H1 (cell line): ENCODE measurements around the gene CHMP4B. TPM values are rescaled to one million over a fixed set of nuclear protein-coding genes. Genes with fewer than 3 reads are reported as not detected.

Experiments
- CHD1 ChIP-seq: IDR thresholded peaks from 2 replicates; pipeline ENCODE4 v1.6.1; 2012; ENCODE audit warnings: low read depth, low read length, improper control_type of control experiment
- CTCF ChIP-seq, 3 experiments: IDR thresholded peaks; 1 replicate in 2 of 3; 2 replicates in 1 of 3; pipeline versions ENCODE4 v1.5.1 to v1.6.1; 2011; ENCODE audit warnings: low read length in 3 of 3, mild to moderate bottlenecking in 3 of 3, inconsistent platforms in 2 of 3, low read depth in 1 of 3, moderate library complexity in 1 of 3; ENCODE audit not compliant: insufficient read depth in 1 of 3; ENCODE audit errors: control extremely low read depth in 1 of 3
- EZH2 ChIP-seq: fragments of 200-600 bp; sonication (generic); IDR thresholded peaks from 2 replicates; pipeline ENCODE4 v1.7.1; 2012; ENCODE audit warnings: low read depth, mild to moderate bottlenecking, moderate library complexity, low read length, inconsistent platforms; ENCODE audit not compliant: severe bottlenecking
- FOSL1 ChIP-seq: IDR thresholded peaks from 2 replicates; pipeline ENCODE4 v1.6.1; 2011; ENCODE audit warnings: mild to moderate bottlenecking, low read depth, low read length, moderate library complexity; ENCODE audit not compliant: insufficient read depth
- JUN ChIP-seq: IDR thresholded peaks from 2 replicates; pipeline ENCODE4 v1.6.1; 2011; ENCODE audit warnings: low read depth, mild to moderate bottlenecking, improper control_type of control experiment, low read length
- POLR2A ChIP-seq, 2 experiments: IDR thresholded peaks; 1 replicate in 1 of 2; 2 replicates in 1 of 2; pipeline ENCODE4 v1.6.1; 2011; ENCODE audit warnings: low read depth in 2 of 2, low read length in 2 of 2, mild to moderate bottlenecking in 2 of 2; ENCODE audit errors: control extremely low read depth in 1 of 2
- SRF ChIP-seq: IDR thresholded peaks from 2 replicates; pipeline ENCODE4 v1.6.1; 2011; ENCODE audit warnings: mild to moderate bottlenecking, low read depth, low read length, moderate library complexity
- TEAD4 ChIP-seq: IDR thresholded peaks from 2 replicates; pipeline ENCODE4 v1.6.1; 2012; ENCODE audit warnings: low read depth, low read length, inconsistent platforms, mixed read lengths
- polyA plus RNA-seq, 7 experiments: library from polyadenylated mRNA; depleted of rRNA in 3 of 7; stranded (reverse) in 5 of 7; unstranded in 2 of 7; fragments of >200 nt in 5 of 7; fragments of 200-250 nt in 2 of 7; gene quantifications; 1 replicate in 5 of 7; 2 replicates in 1 of 7; 4 replicates in 1 of 7; pipeline versions ENCODE4 v1.2.1 to v1.2.3, GENCODE V29; 2011 to 2013; ENCODE audit warnings: missing spikeins in 2 of 7, mixed read lengths in 2 of 7
- total RNA-seq: library from RNA; stranded (reverse); fragmentation: NEBNext Ultra II Directional; extraction: Animal tissue kit (Norgen Biotek cat#: 25700); gene quantifications from 2 replicates; pipeline ENCODE4 v1.2.1, GENCODE V29; 2021

The CHMP4B gene
- total and polyA plus RNA-seq, 2 of the 8 experiments (the other 6 are each of a cell fraction or from before 2014, with no cell fraction given) = 38.6 to 66.3 TPM

GRCh38 chr20:33859751-33860150 is 48.6 kb downstream of the CHMP4B start (continued):
- no peak for TF ChIP-seq TEAD4
- TF ChIP-seq POLR2A (IDR thresholded peaks at IDR 0.05; ENCODE audit: control extremely low read depth in 1 of 2, low read depth in 2 of 2, low read length in 2 of 2) = no peak
- TF ChIP-seq FOSL1 = no peak
- TF ChIP-seq CTCF (IDR thresholded peaks at IDR 0.05; ENCODE audit: control extremely low read depth in 1 of 3, insufficient read depth in 1 of 3, low read depth in 1 of 3, low read length in 3 of 3) = no peak
- TF ChIP-seq SRF = no peak
- no peak for TF ChIP-seq EZH2
- TF ChIP-seq CHD1 = no peak
- no peak for TF ChIP-seq JUN
